ENCODE data around the gene COX7B. TPM values are rescaled to one million over a fixed set of nuclear protein-coding genes. Genes with fewer than 3 reads are reported as not detected.

The COX7B gene
- total and polyA plus RNA-seq, 2 of the 8 experiments (the other 6 are each of a cell fraction or from before 2014, with no cell fraction given) = 268 to 974 TPM

- no peak for TF ChIP-seq CHD7 (IDR thresholded peaks at IDR 0.05; ENCODE audit: insufficient replicate concordance, low read length)
- TF ChIP-seq KDM1A (IDR thresholded peaks at IDR 0.05; ENCODE audit: borderline replicate concordance, low read length) = no peak
- no peak for TF ChIP-seq SIRT6 (IDR thresholded peaks at IDR 0.05; ENCODE audit: low read length)
- no peak for TF ChIP-seq SIX5 (IDR thresholded peaks at IDR 0.05; ENCODE audit: low read depth, low read length)
- no peak for TF ChIP-seq SAP30 (IDR thresholded peaks at IDR 0.05; ENCODE audit: insufficient read depth, insufficient replicate concordance, low read length)
- TF ChIP-seq EP300 (IDR thresholded peaks at IDR 0.05; ENCODE audit: borderline replicate concordance in 1 of 2, low read depth in 2 of 2, low read length in 2 of 2) = no peak
- TF ChIP-seq RNF2 (IDR thresholded peaks at IDR 0.05; ENCODE audit: borderline replicate concordance, low read depth, low read length, missing control alignments, poor library complexity, severe bottlenecking) = no peak
- no peak for TF ChIP-seq RXRA (IDR thresholded peaks at IDR 0.05; ENCODE audit: insufficient read depth, low read depth, low read length)
These were observed 4.1 kb upstream of the COX7B start, which contains the start of gene MAGT1 (continued) for GRCh38 chrX:77894921-77895886.
